GM19463 (cell line): ENCODE results near the gene LRG1.

Experiments used
- ATAC-seq: cut with Tn5 transposase; IDR thresholded peaks from one replicate; pipeline ENCODE4 v1.9.1; 2021; ENCODE audit warnings: mild to moderate bottlenecking, moderate library complexity; ENCODE audit not compliant: unreplicated experiment

Gene LRG1

GRCh38 chr19:4539693-4540581 lies at the start of gene LRG1:
TSS of gene LRG1 (minus strand) at chr19:4540036. CDS start at chr19:4540013, 23 bp downstream.
- no peak for ATAC-seq

GRCh38 chr19:4588291-4588761 lies 48.5 kb upstream of the LRG1 start:
- no peak for ATAC-seq

GRCh38 chr19:4587527-4587926 lies 47.7 kb upstream of the LRG1 start:
- ATAC-seq, result no peak

- ATAC-seq, result no peak
Observed at GRCh38 chr19:4586691-4587090, 46.9 kb upstream of the LRG1 start.

GRCh38 chr19:4586245-4586644 lies 46.4 kb upstream of the LRG1 start:
- no peak for ATAC-seq

- no peak for ATAC-seq
Observed at GRCh38 chr19:4585556-4585955, 45.7 kb upstream of the LRG1 start.

- ATAC-seq, result no peak
Observed at GRCh38 chr19:4584670-4585460, 45.0 kb upstream of the LRG1 start.

- ATAC-seq, result no peak
Observed at GRCh38 chr19:4583961-4584669, 44.3 kb upstream of the LRG1 start.

- ATAC-seq, result no peak
Observed at GRCh38 chr19:4582980-4583842, 43.4 kb upstream of the LRG1 start.

GRCh38 chr19:4581666-4582553 lies 42.1 kb upstream of the LRG1 start:
- ATAC-seq, result no peak

- no peak for ATAC-seq
Observed at GRCh38 chr19:4580961-4581665, 41.3 kb upstream of the LRG1 start.

- ATAC-seq, result no peak
Observed at GRCh38 chr19:4580021-4580901, 40.4 kb upstream of the LRG1 start.

- ATAC-seq, result no peak
Observed at GRCh38 chr19:4579389-4579788, 39.6 kb upstream of the LRG1 start.

- no peak for ATAC-seq
Observed at GRCh38 chr19:4578552-4579248, 38.9 kb upstream of the LRG1 start.

GRCh38 chr19:4577020-4577782 lies 37.4 kb upstream of the LRG1 start:
- ATAC-seq, result no peak
